Fibroblast of peridontal ligament (primary cell): Measurements from ENCODE around the gene FNDC5.
A peak's percentile ranks its signal among the peaks of the same experiment; 100 is the strongest.

ENCODE experiments used
- DNase-seq: peaks from one replicate; pipeline ENCODE4 v3.0.0-alpha.2; 2010; ENCODE audit errors: extremely low read depth

The FNDC5 gene

DNA sequence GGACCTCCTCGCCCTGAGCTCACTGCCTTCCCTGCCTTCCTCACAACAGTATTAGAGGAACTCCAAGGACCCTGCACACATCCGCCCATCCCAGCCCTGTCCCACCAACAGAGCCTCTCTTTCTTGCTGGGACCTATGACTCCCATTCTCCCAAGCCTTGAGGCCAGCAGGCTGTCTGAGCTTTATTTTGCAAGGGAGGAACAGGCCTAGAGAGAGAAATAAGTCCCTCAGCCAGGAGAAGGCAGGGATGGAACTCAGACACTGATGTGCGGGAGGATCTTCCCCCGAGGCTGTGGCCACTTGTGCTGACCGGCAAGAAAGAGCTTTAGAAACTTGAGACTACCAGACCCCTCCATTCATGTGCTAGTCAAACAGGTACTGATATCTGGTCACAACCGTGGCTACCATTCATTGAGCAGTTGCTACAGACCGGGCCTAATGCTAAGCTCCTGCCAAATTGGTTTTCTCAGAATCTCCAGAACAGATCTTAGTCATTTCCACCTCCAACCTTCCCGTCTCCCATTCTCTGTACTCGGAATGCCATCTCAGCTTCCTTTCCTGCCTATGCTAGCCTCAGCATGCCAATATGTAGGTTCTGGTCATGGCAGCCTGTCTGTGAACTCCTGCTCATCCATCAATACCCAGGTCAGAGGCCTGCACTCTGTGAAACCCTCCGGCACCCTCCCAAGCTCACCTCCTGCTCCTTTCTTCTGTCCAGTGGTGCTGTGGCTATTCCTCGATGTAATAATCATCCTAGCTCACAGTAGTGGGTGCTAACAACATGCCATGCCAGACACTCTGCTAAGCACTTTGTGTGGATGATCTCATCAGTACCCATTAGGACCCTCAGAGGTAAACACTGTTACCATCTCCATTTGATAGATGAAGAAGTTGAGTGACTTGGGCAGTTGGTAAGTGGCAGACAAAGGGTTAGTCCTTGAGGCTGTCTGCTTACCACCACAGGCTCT is 26.7 kb upstream of the FNDC5 start:
- no peak for DNase-seq

DNA sequence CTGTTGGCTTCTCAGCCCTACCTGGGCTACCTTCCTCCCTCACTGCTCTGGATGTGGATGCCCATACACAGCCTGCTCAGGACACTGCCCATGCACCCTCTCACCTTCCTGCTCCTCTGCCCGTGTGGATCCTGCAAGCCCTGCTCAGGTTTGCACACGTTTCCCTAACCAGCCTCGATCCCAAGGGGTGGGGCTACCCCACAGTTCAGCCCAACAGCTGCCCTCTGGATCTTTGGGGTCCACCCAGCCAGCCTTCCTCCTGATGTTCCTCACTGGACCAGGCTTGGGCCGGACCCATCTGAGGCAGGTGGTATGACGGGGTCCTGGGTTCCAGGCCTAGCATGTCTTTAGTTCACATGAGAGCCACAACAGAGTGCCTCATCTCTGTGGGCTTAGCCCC is 25.7 kb upstream of the FNDC5 start:
- DNase-seq = no peak

DNA sequence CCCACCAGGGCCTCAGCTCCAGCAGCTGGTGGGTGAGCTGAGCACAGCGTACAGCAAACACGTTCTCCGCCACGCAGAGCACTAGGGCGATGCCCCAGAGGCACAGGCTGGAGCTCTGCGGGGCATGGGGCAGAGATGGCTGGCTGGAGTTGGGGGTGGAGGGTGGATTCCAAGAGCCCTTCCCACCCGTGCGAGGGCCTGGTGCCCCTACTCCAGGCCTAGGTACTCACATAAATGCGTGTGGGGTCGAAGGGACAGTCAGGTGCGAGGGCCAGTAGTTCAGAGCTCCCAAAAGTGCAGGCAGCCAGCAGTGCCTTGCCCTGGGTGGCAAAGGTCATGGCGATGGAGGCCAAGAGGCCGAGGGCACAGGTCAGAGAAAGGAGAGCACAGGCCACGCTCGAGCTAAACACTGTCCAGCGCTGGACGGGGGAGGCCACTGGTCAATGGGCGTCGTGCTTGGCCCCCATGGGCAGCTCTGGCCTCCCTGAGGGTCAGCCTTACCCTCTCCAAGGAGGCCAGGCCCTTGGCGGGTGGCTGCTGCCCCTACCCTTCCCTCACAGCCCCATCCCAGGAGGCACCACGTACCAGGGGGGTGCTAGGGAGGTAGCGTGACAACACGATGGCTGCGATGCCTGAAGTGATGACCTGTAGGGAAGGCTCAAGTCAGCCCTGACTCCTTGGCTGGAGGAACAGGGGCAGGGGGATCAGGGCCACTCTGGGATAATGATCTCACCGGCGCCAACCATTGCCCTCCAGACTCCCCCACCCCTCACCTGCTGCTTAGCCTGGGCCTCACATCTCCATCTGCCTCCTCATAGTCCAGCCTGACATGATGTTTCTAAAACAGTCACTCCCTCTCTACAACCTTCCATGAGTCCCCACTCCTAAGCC is 24.9 kb upstream of the FNDC5 start:
- DNase-seq = no peak

DNA sequence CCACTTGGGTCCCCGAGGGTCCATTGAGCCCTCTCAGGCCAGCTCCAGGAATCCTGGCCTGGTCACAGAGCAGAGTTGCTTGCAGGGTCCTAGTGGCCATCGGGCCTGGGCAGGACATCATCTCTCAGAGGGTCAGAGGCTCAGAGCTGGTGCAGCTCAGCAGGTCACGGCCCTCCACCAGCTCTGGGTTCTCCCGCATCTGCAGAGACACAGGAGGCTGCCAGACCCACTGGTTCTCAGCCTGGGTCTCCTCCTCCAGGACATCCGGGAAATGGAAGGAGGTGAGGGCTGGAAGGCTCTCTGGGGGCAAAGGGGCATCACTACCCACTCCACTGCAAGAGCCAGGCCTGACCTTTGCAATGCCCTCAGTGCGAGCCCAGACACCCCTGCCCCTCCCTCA is 24.0 kb upstream of the FNDC5 start:
- no peak for DNase-seq

DNA sequence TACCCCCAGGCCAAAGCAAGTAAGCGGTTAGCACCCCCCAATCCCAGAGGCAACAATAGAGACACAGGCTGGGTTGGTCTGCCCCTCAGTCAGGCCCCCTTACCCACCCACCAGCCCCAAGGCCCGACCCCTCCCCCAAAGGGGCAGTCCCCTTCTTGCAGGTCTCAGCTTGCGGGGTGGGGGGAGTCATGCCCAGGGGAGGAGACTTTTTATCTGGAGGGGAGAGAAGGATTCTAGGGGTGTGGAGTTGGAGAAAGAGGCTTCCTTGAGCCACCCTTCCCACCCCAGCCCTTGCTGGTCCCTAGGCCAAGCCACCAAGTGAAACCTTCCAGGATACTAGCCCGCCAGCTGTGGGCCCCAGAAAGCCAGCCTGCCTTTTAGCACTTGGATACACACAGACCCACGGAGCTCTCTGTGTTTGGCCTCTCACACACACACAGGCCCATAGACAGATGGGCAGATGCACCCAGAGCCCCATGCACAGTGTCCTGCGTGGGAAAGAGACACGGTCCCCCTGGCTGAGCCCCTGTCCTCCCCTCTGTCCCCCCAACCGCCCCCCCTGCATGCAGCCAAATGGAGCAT is 23.4 kb upstream of the FNDC5 start:
- DNase-seq = no peak

DNA sequence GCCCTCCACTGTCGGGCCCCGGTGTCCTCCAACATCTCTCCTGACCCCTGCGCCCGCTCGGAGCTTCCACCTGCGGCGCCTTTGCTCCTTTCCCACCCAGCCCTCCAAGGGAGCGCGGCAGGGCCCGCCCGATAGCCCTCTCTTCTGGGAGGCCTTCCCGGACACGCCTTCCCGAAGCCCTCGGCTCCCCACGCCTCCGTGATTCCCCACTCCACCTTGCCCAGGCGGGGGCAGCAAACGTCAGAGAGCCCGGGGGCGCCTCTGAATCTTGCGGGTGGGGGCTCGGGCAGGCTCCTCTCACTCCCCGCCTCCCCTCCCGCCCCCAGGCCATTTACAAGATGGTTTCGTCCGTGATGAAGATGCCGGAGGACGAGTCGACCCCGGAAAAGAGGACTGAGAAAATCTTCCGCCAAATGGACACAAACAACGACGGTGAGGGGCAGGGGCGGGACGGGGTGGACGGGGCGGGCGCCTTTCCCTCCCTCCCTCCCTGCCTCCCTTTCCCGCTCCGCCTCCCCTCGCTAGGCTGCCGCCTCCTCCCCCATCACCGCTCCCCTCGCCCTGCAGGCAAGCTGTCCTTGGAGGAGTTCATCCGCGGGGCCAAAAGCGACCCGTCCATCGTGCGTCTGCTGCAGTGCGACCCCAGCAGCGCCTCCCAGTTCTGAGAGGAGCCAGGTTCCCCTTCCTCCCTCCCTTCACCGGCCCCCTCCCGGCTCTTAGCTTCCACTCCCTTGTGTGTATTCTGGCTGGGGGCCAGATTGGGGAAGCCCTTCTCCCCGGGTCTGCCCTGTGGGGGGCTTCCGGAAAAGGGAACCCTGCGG is 22.7 kb upstream of the FNDC5 start:
- DNase-seq = no peak

DNA sequence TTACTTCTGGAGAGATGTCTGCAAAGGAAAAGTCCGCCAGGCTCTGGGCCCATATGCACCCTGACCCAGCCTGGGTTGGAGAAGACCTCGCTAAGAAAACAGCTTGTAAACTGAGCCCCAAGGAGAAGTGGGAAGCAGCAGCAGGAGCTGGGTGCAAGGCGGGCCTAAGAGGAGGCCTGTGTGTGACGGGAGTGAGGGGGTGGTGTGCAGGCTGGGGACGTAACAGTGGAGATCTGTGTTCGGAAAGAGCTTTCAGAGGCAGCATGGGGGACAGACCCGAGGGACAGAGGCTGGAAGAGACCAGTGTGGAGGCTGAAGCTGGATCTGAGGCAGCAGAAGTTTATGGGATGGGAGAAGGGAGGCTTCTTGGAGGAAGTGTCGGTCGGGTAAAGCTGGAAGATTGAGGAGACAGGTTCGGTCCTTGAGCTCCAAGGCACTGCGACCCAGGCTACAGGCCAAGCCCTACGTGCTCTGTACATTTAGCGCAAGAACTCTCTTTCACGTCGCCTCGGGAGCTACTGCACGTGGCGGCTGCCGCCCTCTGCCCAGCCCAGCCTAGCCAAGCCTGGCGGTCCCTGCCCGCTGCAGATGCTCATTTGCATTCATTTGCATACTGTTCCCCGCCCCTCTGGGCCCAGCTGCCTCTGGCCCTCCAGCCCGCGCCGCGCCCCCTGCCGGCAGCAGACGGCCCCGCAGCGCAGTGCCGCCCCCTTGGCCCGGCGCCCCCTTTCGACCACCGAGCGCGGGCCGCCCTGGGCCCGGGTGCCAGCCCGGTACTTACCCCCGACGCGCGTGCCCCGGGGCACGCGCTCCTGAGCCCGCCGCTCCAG is 21.9 kb upstream of the FNDC5 start:
- DNase-seq = no peak

DNA sequence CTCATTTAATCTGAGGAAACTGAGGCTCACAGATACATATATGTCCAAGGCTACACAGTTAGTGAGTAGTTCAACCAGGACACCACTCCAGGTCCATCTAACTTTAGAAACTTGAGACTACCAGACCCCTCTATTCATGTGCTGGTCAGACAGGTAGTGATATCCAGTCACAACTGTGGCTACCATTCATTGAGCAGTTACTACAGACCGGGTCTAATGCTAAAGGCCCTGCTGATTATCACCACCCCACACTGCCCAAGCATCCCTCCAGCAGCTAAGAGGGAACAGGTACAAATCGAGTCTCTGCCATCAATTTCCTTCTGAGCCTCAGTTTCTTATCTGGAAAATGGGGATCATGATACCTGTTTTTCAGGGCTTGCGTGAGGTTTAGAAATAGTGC is 20.9 kb upstream of the FNDC5 start:
- no peak for DNase-seq

DNA sequence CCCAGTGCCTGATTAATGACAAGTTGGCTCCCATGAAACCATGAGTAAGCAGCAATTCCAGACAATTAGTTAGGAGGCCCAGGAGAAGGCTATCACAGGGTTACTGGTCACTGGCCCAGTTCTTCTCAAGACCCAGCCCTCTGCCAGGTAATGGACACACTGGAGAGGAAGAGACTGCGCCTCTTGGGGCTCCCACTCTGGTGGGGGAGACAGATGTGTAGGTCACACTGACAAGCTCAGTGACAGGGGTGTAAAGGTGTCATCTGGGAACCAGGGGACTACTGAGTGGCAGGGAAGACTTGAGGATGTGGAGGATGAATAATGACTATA is 20.5 kb upstream of the FNDC5 start:
- DNase-seq = no peak

DNA sequence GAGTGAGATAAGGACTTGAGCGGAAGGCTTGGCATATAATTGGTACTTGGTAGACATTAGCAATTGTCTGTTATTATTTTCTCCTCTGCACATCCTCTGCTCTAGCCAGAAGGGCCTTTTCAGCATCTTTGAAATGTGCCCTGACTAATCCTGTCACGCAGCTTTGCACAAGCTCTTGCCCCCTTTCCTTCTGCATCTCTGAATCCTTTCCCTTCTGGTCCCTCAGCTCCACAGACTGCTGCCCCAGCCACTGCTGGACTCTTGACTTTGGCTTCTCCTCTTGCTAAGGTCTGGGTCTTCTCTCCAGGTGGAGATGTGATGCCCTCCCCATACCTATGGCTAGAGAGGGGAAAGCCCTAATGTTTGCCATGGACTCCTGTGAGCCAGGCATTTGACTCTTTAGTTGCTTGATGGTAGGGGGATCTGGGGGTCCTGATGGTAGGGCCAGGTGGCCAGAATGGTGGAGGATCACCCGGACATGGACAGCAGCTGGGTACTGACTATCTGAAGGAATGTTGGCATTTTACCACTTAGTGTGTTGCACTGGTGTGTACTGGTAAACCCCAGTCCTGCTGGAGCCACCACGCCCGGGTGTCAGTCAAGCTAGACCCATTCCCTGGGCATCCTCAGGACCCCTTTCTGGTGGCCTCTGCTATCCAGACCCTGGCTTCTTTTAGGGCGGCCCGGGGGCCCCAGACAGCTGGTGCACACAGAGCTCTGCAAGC is 20.0 kb upstream of the FNDC5 start:
- DNase-seq = no peak

DNA sequence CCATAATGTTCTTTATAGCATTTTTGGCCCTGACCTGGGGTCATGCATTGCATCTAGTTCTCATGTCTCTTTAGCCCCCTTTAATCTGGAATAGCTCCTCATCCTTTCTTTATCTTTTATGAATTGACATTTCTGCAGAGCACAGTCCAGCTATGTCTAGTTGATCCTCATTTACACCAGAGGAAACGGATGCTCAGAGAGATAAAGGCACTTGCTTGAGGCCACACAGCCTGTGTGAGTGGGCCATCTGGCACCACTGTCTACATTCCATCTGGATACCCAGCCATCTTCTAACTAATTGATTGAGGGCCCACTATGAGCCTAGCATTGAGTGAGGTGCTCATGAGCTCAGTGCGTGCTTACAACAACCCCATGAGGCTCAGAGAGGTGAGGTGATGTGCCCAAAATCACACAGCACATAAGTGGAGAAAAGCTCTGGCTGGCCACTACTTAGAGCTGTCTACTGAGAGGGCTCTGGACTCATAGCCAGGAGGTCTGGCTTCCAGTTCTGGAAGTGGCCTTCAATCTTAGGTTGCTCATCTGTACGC is 19.1 kb upstream of the FNDC5 start:
- no peak for DNase-seq

DNA sequence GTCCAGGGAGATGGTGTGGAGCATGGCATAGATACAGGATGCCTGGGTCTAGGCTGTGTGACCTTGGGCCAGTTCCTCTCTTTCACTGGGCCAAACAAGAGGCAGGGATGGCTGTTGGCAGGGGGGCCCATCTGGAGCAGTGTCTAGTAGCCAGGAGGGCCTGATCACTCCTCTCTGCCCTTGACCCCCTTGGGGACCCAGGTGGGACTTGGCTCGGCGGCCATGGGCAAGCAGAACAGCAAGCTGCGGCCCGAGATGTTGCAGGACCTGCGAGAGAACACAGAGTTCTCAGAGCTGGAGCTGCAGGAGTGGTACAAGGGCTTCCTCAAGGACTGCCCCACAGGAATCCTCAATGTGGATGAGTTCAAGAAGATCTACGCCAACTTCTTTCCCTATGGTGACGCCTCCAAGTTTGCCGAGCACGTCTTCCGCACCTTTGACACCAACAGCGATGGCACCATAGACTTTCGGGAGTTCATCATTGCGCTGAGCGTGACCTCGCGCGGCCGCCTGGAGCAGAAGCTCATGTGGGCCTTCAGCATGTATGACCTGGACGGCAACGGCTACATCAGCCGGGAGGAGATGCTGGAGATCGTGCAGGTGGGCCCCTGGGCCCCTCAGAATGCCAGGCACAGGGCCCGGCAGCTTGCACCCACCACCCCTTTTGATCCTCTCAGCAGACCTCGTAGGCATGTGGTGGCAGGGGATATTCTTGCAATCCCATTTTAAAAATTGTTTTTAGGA is 18.1 kb upstream of the FNDC5 start:
- no peak for DNase-seq

DNA sequence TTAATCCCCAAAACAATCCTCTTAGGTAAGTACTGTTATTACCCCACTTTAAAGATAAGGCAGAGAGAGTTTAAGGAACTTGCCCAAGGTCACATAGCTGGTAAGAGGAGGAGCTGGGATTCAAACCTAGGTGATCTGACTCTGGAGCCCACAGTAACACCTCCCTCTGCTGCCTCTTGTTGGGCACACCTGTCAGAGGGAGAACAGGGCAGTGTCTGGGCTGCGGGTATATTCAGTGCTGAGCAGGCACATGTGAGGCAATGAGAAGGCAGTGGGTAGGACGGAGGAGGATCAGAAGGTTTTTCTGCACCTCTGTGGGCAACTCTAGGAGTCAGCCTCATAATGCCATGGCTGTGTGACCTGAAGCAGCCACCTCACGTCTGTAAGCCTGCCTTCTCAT is 17.4 kb upstream of the FNDC5 start:
- DNase-seq = no peak

DNA sequence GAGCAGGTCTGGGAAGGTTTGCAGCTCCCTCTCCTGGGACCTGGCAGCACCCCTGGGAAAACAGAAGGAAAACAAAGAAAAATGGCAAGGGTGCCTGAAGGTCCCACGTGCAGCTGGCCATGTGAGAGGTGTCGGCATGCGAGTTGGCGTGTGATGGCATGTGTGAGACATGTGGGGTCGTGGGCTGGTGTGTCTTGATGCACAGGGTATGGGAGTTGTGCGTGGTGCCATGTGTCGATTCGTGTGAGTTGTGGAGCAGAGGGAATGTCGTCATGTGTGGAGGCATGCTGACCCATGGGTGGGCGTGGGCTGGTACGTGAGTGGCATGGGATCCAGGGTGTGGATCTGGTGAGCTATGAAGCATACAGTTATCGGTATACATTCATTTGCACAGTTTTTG is 16.9 kb upstream of the FNDC5 start:
- no peak for DNase-seq

DNA sequence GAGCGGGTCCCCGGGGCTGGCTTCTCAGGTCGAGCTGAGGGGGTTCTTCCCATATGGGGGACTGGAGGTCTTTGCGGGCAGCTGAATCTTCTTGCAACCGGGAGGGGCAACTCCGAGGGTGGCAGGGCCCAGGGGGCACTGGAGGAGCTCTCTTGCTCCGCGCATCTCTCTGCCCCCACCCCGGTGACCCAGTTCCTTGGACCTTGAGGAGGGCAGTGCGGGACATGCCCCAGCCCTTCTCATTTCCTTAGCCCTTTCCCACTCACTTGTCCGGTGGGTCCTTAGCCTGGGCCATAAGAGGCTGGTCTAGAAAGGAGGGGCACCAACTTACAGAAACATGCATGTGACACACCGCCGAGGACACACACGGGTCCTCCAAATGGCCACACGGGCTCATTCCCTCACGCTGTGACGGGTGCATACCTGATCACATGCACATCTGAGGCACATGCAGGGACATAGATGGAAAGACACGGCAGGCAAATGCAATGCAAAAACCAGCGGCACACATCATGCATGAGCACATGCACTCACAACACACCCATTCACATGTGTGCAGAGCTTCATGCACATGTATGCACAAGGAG is 16.2 kb upstream of the FNDC5 start:
- DNase-seq = no peak

DNA sequence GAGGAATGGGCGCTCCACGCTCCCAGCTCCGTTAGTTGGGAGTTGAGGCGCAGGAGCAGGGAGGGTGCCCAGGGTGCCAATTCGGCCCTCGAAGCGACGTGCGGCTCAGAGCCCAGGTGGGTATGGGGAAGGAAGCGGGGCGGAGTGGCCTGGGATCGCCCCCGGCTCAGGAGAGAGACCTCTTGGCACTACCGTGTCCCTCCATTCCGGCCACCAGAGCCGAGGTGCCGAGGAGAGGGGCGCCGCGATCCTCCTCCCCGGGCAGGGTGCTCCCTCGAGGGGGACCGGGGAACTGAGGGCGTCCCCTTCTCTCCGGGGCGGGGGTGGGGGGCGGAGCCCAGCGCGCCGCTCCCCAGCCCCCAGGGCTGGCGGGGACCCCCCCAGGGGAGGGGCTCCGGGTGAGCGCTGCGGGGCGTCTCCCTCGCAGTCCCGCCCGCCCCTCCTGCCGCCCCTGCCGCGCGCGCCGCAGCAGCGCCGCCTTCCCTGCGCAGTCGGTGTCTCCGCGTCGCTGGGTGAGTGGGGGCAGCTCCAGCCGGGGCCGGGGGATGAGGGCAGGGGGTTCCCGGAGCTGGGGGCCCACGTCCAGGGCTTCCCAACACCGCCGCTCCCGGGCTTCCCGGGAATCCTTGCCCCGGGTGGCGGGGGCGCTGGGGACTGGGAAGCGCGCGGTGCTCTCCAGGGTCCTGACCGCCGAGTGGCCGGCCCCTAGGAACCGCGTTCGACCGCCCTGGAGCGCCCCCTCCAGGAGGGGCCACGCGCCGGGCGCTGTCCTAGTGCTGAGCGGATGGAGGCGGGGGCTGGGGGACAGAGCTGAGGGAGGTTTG is 15.5 kb upstream of the FNDC5 start, which contains the start of gene HPCA:
Gene HPCA (plus strand): TSS at position 488 of the 824 bp plus-strand sequence. CDS start 2,408 bp downstream, outside the sequence.
- DNase-seq = peak; percentile 29

DNA sequence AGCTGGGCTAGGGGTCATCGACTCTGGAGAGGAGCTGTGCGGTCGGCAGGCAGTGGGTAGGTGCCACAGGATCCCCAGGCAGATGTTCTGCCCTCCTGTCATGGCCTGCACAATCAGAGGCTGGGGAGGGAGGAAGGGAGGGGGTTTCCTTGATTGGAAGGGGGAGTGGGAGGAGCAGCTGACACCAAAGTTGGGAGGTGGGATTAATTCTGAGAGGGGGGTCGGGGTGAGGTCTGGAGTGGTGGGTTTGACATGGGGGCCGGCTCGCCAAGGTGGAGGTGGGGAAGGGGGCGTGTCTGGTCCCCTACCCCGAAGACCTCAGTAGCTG is 14.9 kb upstream of the FNDC5 start:
- DNase-seq = no peak

DNA sequence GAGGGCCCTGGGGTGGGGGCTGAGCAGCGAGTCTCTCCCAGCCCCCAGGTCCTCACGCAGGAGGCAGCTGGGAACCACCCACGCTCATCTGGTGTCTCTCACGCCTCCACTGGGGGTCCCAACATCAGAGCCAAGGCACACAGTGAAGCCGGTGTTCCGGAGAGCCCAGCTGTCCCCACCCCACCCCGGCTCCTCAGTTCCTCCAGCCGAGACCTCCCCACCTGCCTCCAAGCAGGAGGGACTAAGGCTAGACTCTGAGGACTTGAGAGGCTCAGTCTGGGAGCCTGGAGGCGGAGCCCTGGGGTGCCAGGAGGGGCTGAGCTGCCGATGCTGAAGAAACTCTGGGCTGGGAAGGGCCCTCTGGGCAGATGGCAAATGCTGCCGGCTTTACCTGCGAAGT is 14.0 kb upstream of the FNDC5 start:
- no peak for DNase-seq
